ENCODE measurements around the gene TSHZ1.

TSHZ1 gene

GRCh38 chr18:75223687-75224347 is 13.2 kb downstream of the TSHZ1 start:
- DNase-seq, result no peak

- DNase-seq, result peak; percentile 33
These were observed 15.8 kb downstream of the TSHZ1 start for GRCh38 chr18:75226286-75226955.

DNA sequence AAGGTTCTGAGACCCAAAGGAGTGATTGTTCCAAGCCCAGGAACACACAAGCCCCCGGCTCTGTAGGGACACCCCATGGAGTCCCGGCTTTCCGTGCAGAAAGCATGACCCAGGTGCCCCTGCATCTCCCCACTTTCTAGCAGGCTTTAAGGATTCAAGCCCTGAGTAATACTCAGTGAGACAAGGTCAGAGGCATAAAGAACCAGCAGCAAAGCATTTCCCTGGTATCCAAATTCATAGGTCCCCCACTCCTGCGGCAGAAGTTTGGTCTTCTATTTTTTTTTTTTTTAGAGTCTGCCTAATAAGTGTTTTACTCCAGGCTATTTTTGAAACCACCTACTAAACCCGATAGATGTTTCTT is 16.3 kb downstream of the TSHZ1 start:
- no peak for DNase-seq

- DNase-seq, result no peak
These were observed 17.1 kb downstream of the TSHZ1 start for GRCh38 chr18:75227535-75228296.

DNA sequence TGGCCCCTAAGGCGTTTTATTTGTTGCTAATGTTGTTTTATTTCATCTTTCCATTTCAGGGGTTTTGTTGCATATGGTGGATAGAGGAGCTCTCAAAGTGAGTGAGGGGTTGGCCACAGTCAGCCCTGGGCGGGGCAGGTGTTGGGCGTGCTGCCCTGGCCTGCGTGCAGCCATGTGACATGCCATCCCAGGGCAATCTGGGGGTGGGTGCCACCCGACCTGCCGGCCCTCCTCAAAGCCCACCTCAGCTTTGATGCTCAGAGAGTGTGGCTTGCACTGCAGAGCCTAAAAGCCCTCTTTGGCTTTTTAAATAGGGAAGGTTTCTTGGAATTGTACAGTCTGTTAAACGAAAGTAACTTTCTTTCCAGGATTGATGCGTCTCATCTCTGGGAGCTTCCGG is 18.4 kb downstream of the TSHZ1 start:
- no peak for DNase-seq

DNA sequence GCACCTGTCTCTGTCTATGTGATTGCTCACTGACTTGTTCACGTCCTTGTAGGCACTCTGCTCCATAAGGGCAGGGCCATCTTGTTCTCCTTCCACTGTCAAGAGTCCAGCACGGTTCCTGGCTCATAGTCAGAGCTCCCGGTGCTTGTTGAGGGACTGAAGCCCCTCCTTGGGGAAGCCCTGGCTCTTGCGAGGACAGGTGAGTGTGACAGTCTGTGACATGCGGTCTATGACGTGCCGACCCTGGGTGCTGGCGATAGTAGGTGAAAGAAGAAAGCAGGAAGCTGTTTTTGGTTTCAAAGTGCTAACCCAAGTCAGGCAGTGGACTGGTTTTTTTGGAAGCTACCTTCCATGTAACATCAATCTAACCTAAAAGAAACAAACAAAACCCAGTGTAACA is 18.8 kb downstream of the TSHZ1 start:
- DNase-seq, result no peak

DNA sequence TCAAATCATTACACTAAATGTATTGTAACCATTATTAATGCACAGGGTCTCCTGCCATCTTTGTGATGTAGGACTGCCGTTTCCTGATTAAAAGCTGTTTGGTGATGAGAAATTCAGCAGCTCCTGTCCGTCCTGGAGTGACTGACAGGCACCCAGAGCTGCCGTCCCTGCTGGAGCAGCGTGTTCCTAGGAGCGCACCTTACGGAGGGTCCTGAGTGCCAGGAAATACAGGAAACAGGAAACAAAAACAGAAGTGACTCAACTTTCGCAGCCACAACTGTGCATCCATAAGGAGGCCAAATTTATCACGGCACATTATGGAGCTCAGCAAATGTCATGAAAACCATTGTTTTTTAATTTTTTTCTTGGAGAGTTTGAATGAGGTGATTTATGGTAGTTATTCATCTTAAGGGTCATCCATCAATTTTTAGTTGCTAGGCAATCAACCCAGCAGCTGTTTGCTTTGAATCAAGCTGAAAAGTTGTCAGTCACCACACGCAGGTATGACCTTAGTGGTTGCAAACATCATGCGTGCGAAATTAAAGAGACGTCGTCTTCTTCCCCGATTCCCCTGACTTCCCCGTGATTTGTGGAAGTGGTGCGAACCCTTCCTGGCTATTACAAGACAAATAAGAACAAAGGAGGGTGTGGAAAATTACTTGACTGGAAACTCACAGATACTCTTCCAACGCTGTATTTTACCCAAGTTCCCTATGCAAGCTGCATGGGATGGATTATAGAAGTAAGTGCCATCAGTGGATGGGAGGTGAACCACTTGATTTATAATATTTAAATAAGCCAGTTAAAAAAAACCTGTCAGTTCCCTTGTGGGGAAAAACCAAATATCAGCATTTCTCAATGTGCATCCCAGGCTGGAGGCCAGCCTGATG is 19.8 kb downstream of the TSHZ1 start:
- no peak for DNase-seq

DNA sequence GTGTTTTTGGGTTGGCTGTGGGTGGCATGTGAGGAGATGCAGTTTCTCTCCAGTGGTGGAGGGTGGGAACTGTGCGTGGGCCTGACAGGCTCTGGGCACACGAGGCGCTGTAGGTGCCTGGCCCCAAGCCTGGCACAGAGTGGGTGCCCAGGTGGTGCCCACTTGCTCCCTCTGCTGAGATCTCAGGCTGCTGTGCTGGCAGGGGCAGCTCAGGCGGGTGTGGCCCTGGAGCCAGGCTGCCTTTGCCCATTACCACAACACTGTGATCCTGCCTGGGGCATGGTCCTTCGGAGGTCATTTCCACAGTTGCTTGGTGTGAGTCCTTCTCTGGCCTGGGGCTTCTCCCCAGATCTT is 20.4 kb downstream of the TSHZ1 start:
- no peak for DNase-seq

DNA sequence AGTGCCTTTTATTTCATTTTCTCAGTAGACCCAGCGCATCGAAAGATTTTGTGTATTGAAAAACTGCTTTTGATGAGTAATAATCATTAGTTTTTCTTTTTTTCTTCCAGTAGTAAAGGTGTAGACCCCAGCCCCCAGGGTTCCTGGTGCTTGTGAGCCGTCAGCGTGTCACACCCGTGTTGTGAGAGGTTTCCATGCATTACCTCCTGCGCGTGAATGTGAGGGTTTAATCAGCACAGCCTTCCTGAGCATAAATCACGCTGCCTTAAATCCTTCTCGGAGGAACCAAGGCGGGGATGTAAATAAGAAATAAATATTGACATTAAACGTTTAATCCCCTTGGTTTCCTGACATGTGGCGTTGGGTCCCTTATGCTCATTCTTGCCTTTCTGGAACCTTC is 24.3 kb downstream of the TSHZ1 start:
- no peak for DNase-seq

GRCh38 chr18:75235896-75236295 is 25.3 kb downstream of the TSHZ1 start:
- no peak for DNase-seq

DNA sequence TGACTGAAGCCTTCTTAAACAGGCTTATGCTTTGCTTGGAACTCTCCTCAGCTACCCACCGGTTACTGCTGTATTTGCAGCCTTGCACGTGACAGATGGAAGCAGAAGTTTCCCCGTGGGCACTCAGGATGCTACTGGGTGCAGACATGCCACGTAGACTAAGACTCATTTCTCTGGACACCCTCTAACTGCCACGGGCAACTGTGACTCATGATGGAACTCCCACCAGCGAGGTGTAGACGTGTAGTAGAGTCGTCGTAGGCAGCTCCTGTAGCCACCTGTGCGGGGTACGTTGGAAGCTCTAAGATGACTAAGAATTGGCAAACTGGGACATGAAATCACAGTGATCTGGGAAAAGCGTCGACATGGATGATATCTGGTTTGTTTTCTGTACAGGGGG is 27.5 kb downstream of the TSHZ1 start:
- no peak for DNase-seq

DNA sequence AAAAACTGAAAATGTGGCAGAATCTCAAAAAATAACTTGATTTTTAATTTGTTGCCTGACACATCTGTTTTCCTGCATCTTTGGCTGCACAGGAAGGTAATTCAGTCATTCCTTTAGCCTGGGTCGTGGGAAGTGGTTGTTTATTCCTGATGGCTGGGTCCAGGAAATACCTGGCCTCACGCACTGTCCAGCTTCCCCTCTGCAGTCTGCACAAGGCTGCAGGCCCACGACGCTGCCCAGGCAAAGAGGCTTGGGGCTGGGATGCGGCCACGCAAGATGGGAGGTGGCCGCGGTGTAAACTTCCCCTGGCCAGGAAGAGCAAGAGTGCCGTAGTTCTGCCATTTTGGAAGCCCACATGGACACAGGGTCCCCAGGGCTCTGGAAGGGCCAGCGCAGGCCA is 28.2 kb downstream of the TSHZ1 start:
- DNase-seq, result no peak

DNA sequence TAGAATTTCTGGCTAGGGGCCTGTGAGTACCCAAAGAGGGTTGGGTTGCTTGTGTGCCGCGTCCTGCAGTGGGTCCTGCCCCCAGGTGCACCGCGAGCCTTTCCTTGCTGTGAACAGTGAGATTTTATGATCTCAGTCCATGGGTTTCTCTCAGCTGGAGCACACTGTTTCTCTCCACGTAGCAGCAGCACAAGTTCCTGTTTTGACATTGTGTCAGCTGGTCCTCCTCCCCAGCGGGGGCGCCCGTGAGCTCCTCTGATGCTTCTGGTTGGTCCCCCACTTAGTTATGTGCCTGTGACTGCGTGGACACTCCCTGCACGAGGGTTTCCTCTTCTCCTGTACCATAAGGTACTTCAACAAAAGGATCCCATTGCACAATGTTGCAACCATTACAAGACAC is 29.8 kb downstream of the TSHZ1 start:
- no peak for DNase-seq

DNA sequence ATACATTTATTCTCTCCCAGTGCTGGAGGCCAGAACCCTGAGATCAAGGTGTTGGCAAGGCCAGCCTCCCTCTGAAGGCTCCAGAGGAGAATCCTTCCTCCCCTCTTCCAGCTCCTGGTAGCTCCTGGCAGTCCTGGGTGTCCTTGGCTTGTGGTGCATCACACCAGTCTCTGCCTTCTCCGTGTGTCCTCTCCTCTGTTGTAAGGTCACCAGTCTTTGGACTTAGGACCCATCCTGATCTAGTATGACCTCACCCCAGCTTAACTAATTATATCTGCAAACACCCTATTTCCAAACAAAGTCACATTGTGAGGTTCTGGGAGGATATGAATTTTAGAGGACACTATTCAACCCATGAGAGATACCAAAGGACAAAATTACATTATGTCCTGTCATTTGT is 31.1 kb downstream of the TSHZ1 start:
- no peak for DNase-seq

DNA sequence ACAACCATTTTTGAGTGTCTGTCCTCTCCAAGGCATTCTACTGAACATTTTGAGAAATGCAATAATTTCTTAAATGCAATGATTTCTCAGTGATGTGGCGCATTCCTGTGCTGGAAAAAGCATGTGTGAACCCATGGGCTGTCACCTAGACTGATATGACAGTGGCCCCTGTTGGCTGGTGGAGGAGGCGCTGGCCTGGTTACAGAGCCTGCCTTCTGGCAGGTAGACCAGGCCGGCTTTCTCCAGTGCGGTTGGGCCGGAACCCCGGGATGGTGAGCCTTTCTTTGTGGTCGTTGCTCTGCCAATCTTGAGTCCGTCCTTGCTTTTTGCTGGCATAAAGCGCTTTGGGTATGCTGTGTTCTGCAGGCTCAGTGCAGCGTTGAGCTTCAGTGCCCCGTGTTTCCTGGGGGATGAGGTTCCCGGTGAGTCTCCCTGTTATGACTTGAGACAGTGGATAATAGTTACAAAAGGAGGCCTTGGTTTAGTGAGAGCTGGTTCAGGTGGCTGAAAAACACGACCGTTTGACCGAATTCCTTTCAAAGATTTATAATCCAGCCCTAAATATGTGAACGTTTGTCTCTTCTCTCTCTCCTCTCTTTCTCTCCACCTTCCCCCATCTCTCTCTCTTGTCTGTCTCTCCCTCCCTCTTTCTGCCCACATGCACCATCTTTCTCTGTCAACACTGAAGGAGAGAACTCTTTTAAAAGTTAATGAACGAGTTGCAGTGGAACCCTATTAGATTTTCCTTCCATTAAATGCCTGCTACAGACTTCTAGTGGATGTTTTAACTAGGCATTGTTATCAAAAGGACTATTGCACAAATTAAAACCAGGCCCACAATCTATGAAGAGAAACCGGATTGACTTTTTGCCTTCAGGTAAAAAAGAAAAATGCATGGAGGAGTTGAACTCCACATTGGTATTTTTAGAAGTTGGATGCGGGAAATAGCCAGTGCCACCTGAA is 34.0 kb downstream of the TSHZ1 start:
- DNase-seq, result peak; percentile 48

GRCh38 chr18:75246721-75247610 is 36.4 kb downstream of the TSHZ1 start:
- DNase-seq, result peak; percentile 29

DNA sequence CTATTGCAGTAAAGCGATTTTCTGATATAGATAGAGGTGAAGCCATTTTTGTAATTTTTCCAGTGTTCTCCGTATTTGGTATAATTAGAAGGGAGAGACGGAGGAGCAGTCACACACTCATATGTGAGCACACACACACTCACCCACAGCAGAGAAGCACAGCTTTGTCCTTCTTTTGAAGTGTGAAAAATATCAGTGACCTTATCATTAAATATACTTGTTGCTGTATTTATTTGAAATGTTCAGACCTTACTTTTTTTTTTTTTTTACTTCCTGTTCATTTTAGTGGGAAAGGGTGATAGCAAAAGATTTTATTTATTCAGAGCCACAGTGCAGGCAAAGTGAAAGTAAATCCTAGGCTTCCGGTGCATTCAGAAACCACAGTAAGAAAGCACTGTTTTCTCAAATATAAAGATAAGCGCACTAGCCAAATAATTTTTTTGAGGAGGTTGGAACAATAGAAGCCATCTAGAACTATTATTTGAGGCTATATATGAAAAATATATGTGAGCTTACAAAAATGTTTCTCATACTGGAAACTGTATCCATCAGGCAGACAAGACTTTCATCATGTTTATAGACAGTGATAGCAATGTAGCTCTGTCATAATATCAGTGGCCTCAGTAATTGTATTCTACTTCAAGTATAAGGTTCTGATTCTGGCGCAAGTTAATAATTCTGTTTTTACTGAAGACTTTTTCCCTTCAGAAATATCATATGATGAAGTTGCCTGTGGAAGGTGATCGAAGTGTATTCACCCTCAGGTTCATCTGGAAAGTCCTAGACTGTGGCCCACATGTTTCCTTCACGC is 37.2 kb downstream of the TSHZ1 start:
- DNase-seq, result peak; percentile 29

- no peak for DNase-seq
These were observed 38.0 kb downstream of the TSHZ1 start for GRCh38 chr18:75248426-75249174.

GRCh38 chr18:75249175-75249518 is 38.5 kb downstream of the TSHZ1 start:
- DNase-seq, result no peak
